Measurements from ENCODE around the gene ITGAL. TPM values are rescaled to one million over a fixed set of nuclear protein-coding genes. Genes with fewer than 3 reads are reported as not detected.
"Not testable (repeated sequence)": the region's sequence is repeated elsewhere in the genome, so short reads cannot be mapped to it uniquely, and the experiment has no call there.

ITGAL gene
- total RNA-seq, 1 experiment from 2014 or later = not detected

- no peak for DNase-seq (ENCODE audit: extremely low read depth, low read depth)
These were observed 17.7 kb downstream of the ITGAL start for GRCh38 chr16:30490210-30490609.

GRCh38 chr16:30491229-30491628 lies 18.7 kb downstream of the ITGAL start:
- no peak for DNase-seq (ENCODE audit: extremely low read depth, low read depth)

- no peak for DNase-seq (ENCODE audit: extremely low read depth, low read depth)
These were observed 19.3 kb downstream of the ITGAL start for GRCh38 chr16:30491744-30492308.

- no peak for DNase-seq (ENCODE audit: extremely low read depth, low read depth)
These were observed 21.5 kb downstream of the ITGAL start for GRCh38 chr16:30493941-30494488.

DNA sequence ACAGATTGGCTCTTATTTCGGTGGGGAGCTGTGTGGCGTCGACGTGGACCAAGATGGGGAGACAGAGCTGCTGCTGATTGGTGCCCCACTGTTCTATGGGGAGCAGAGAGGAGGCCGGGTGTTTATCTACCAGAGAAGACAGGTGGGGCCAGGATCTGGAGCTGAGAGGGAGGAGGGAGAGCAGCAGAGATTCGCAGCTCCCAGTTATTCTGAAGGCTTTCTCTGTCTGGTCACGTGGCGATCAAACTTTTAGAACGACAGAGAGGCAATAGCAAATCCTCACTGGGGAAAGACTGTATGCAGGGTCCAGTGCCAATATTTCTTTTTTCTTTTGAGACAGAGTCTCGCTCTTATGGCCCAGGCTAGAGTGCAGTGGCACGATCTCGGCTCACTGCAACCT lies 22.2 kb downstream of the ITGAL start:
- DNase-seq (ENCODE audit: extremely low read depth, low read depth) = no peak

GRCh38 chr16:30499284-30499683 lies 26.7 kb downstream of the ITGAL start:
- no peak for DNase-seq (ENCODE audit: extremely low read depth, low read depth)

- DNase-seq (ENCODE audit: extremely low read depth, low read depth) = no peak
These were observed 31.1 kb downstream of the ITGAL start for GRCh38 chr16:30503403-30504296.

DNA sequence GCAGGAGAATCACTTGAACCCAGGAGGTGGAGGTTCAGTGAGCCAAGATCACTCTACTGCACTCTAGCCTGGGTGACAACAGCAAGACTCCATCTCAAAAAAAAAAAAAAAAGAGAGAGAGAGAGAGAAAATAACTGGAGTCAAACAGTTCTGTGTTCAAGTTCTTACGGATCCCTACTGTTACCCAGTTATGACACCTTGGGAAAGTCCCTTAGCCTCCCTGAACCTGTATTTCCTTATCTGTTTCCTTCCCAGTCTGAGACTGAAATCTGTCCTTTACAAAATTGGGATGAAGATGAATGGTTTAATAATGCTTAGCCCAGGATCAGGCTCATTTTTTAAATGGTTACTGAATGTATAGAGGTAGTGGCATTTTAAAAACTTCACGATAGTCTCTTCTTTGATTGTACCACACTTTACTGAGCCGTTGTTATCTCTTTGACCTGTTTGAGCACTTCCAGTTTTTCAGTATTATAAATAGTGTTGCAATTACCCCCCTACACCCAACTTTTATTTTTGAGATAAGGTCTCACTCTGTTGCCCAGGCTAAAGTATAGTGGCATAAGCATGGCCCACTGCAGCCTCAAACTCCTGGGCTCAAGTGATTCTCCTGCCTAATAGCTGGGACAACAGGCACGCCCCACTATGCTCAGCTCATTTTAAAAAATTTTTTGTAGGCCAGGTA lies 36.7 kb downstream of the ITGAL start:
- no peak for DNase-seq (ENCODE audit: extremely low read depth, low read depth)

- no peak for DNase-seq (ENCODE audit: extremely low read depth, low read depth)
These were observed 37.9 kb downstream of the ITGAL start for GRCh38 chr16:30510376-30510938.

GRCh38 chr16:30511509-30511908 lies 39.0 kb downstream of the ITGAL start:
- no peak for DNase-seq (ENCODE audit: extremely low read depth, low read depth)

DNA sequence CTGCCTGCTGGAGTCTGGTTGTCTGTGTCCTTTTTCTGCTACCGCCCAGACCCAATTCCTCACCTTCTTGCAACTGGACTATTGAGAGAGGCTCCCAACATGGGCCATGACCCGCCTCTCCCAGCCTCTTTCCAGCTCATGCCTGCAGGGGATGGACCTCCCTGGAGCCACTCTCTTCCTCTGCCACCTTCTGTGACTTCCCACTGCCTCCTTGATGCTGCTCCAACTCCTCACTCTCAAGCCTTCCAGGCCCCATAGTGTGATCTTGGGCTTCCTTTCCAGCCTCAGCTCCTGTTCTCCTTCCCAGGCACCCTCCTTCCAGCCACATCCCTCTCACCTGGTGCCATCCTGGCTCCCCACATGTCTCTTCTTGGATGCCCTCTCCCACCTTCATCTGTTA lies 42.7 kb downstream of the ITGAL start:
- no peak for DNase-seq (ENCODE audit: extremely low read depth, low read depth)

- DNase-seq (ENCODE audit: extremely low read depth, low read depth) = no peak
These were observed 46.0 kb downstream of the ITGAL start for GRCh38 chr16:30518552-30518951.

DNA sequence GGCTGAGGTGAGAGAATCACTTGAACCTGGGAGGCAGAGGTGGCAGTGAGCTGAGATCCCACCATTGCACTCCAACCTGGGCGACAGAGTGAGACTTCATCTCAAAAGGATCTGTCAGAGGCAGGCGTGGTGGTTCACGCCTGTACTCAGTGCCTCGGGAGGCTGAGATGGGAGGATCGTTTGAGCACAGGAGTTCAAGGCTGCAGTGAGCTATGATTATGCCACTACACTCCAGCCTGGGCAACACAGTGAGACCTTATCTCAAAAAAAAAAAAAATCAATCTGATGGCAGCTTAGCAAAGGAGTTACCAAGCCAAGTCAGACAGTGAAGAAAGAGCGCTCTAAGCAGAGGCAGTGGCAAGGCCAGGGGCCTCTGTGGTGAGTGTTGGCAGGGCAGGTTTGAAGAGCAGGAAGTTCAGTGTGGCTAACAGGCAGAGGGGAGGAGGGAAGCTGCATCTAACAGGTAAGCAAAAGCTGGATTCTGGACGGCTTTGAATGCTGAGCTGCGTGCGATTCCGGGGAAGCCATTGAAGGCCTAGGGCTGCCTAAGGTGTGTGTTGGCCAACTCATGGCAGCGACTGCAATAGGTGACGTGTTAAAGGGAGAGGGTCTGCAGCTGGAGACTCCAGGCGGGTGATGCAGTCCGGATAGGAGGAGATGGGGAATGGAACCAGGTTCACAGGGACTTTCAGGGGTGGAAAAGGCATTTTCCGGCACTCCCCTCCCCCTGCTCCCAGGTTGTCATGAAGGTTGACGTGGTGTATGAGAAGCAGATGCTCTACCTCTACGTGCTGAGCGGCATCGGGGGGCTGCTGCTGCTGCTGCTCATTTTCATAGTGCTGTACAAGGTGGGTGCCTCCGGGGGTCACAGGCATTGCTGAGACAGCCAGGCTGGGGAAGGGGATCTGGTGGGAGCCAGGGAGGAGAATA lies 46.8 kb downstream of the ITGAL start:
- no peak for DNase-seq (ENCODE audit: extremely low read depth, low read depth)

GRCh38 chr16:30521476-30521872 lies 48.9 kb downstream of the ITGAL start:
- DNase-seq (ENCODE audit: extremely low read depth, low read depth) = no peak

GRCh38 chr16:30521873-30522641 lies 49.5 kb downstream of the ITGAL start:
- DNase-seq (ENCODE audit: extremely low read depth, low read depth) = no peak

DNA sequence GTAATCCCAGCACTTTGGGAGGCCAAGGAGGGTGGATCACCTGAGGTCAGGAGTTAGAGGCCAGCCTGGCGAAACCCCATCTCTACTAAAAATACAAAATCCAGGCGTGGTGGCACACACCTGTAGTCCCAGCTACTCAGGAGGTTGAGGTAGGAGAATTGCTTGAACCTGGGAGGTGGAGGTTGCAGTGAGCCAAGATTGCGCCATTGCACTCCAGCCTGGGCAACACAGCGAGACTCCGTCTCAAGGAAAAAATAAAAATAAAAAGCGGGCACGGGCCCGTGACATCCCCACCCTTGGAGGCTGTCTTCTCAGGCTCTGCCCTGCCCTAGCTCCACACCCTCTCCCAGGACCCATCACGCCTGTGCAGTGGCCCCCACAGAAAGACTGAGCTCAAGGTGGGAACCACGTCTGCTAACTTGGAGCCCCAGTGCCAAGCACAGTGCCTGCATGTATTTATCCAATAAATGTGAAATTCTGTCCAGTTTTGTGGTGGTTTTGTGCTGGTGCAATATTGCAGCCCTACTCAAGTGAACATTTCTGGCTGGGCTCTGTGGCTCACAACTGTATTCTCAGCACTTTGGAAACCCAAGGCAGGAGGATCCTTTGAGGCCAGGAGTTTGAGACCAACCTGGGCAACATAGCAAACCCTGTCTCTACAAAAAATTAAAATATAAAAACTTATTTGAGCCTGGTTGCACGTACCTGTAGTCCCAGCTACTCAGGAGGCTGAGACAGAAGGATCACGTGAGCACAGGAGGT lies 50.3 kb downstream of the ITGAL start:
- not testable (repeated sequence) for DNase-seq (ENCODE audit: extremely low read depth, low read depth)

- no peak for DNase-seq (ENCODE audit: extremely low read depth, low read depth)
These were observed 51.4 kb downstream of the ITGAL start for GRCh38 chr16:30523768-30524574.

Data from NCI-H460 (cell line).